Measurements from ENCODE around the gene FGF6.
"Not testable (repeated sequence)": the region's sequence is repeated elsewhere in the genome, so short reads cannot be mapped to it uniquely, and the experiment has no call there.

Gene FGF6

GRCh38 chr12:4418913-4419312 lies 26.7 kb downstream of the FGF6 start:
- no peak for DNase-seq (ENCODE audit: low read depth in 2 of 2)

- DNase-seq (ENCODE audit: low read depth in 2 of 2) = no peak
These were observed 27.7 kb downstream of the FGF6 start for GRCh38 chr12:4417936-4418335.

GRCh38 chr12:4417455-4417854 lies 28.2 kb downstream of the FGF6 start:
- no peak for DNase-seq (ENCODE audit: low read depth in 2 of 2)

GRCh38 chr12:4416276-4416675 lies 29.3 kb downstream of the FGF6 start:
- DNase-seq (ENCODE audit: low read depth in 2 of 2) = no peak

GRCh38 chr12:4412465-4412864 lies 33.1 kb downstream of the FGF6 start:
- no peak for DNase-seq (ENCODE audit: low read depth in 2 of 2)

GRCh38 chr12:4412056-4412455 lies 33.6 kb downstream of the FGF6 start:
- DNase-seq (ENCODE audit: low read depth in 2 of 2) = no peak

- no peak for DNase-seq (ENCODE audit: low read depth in 2 of 2)
These were observed 38.5 kb downstream of the FGF6 start for GRCh38 chr12:4407136-4407535.

GRCh38 chr12:4404877-4405637 lies 40.6 kb downstream of the FGF6 start:
- not testable (repeated sequence) for DNase-seq (ENCODE audit: low read depth in 2 of 2)

- DNase-seq (ENCODE audit: low read depth in 2 of 2) = no peak
These were observed 42.6 kb downstream of the FGF6 start for GRCh38 chr12:4402996-4403395.

GRCh38 chr12:4401117-4401516 lies 44.5 kb downstream of the FGF6 start:
- DNase-seq (ENCODE audit: low read depth in 2 of 2) = no peak

GRCh38 chr12:4395818-4396217 lies 49.8 kb downstream of the FGF6 start:
- no peak for DNase-seq (ENCODE audit: low read depth in 2 of 2)

GRCh38 chr12:4393211-4393610 lies 52.4 kb downstream of the FGF6 start:
- DNase-seq (ENCODE audit: low read depth in 2 of 2) = no peak

- DNase-seq (ENCODE audit: low read depth in 2 of 2) = no peak
These were observed 53.3 kb downstream of the FGF6 start for GRCh38 chr12:4392223-4392742.

- no peak for DNase-seq (ENCODE audit: low read depth in 2 of 2)
These were observed 57.0 kb downstream of the FGF6 start for GRCh38 chr12:4388662-4389061.

GRCh38 chr12:4388032-4388431 lies 57.6 kb downstream of the FGF6 start:
- no peak for DNase-seq (ENCODE audit: low read depth in 2 of 2)

GRCh38 chr12:4387607-4388006 lies 58.0 kb downstream of the FGF6 start:
- no peak for DNase-seq (ENCODE audit: low read depth in 2 of 2)

GRCh38 chr12:4386801-4387200 lies 58.8 kb downstream of the FGF6 start:
- DNase-seq (ENCODE audit: low read depth in 2 of 2) = no peak
